Hematopoietic multipotent progenitor cell treated with erythropoietin and hydrocortisone succinate and interleukin-3 and kit ligand, for 17 days (in vitro differentiated cells): Measurements from ENCODE around the gene TMEM218.

Experiments
- DNase-seq: peaks from one replicate; pipeline ENCODE4 v3.0.0-alpha.2; 2015; ENCODE audit warnings: low spot score

Gene TMEM218

GRCh38 chr11:125055107-125055715 is 56.2 kb downstream of the TMEM218 start:
- DNase-seq = no peak

- DNase-seq = no peak
Measured at GRCh38 chr11:125053167-125053566, 58.3 kb downstream of the TMEM218 start.

GRCh38 chr11:125052047-125052446 is 59.4 kb downstream of the TMEM218 start:
- DNase-seq = no peak

GRCh38 chr11:125049164-125049792 is 62.1 kb downstream of the TMEM218 start:
- DNase-seq = no peak
